Trophoblast cell (in vitro differentiated cells and primary cell): ENCODE results near the gene PRDM7.

ENCODE experiments used
- DNase-seq, 2 donors: peaks; one replicate each; pipeline ENCODE4 v3.0.0-alpha.2; 2016
- H2AFZ ChIP-seq: 2 replicates; pipeline ENCODE4 v1.6.1; 2013; ENCODE audit warnings: low read length, moderate library complexity, mild to moderate bottlenecking; ENCODE audit not compliant: insufficient read depth, poor library complexity
- H2AK5ac ChIP-seq: 2 replicates; pipeline ENCODE4 v1.6.1; 2013; ENCODE audit warnings: mild to moderate bottlenecking, low read length
- H2BK120ac ChIP-seq: 2 replicates; pipeline ENCODE4 v1.6.1; 2013; ENCODE audit warnings: low read length, mild to moderate bottlenecking, moderate library complexity; ENCODE audit not compliant: insufficient read depth, poor library complexity
- H2BK12ac ChIP-seq: 2 replicates; pipeline ENCODE4 v1.6.1; 2013; ENCODE audit warnings: mild to moderate bottlenecking, low read length, moderate library complexity
- H2BK5ac ChIP-seq: 2 replicates; pipeline ENCODE4 v1.6.1; 2013; ENCODE audit warnings: low read length, low read depth, moderate library complexity, mild to moderate bottlenecking; ENCODE audit not compliant: poor library complexity
- H3K14ac ChIP-seq: 2 replicates; pipeline ENCODE4 v1.6.1; 2013; ENCODE audit warnings: mild to moderate bottlenecking, low read length
- H3K18ac ChIP-seq: 2 replicates; pipeline ENCODE4 v1.6.1; 2013; ENCODE audit warnings: mild to moderate bottlenecking, low read length
- H3K23ac ChIP-seq: 2 replicates; pipeline ENCODE4 v1.6.1; 2013; ENCODE audit warnings: low read length
- H3K27ac ChIP-seq: 2 replicates; pipeline ENCODE4 v1.5.1; 2013; ENCODE audit warnings: low read depth, mild to moderate bottlenecking, inconsistent platforms, low read length, moderate library complexity
- H3K27me3 ChIP-seq: 2 replicates; pipeline ENCODE4 v1.6.1; 2013; ENCODE audit warnings: inconsistent platforms, mild to moderate bottlenecking, low read length, moderate library complexity; ENCODE audit not compliant: insufficient read depth
- H3K36me3 ChIP-seq, 2 experiments: 1 replicate in 1 of 2; 2 replicates in 1 of 2; pipeline ENCODE4 v1.6.1; 2013; ENCODE audit warnings: low read length in 2 of 2, mild to moderate bottlenecking in 2 of 2, moderate library complexity in 1 of 2; ENCODE audit not compliant: insufficient read depth in 2 of 2, control insufficient read depth in 1 of 2
- H3K4ac ChIP-seq: 2 replicates; pipeline ENCODE4 v1.6.1; 2013; ENCODE audit warnings: low read depth, mild to moderate bottlenecking, low read length, moderate library complexity
- H3K4me1 ChIP-seq, 2 experiments: 1 replicate in 1 of 2; 2 replicates in 1 of 2; pipeline ENCODE4 v1.6.1; 2013; ENCODE audit warnings: low read length in 2 of 2, mild to moderate bottlenecking in 2 of 2, moderate library complexity in 1 of 2; ENCODE audit not compliant: insufficient read depth in 2 of 2, control insufficient read depth in 1 of 2
- H3K4me2 ChIP-seq: 2 replicates; pipeline ENCODE4 v1.6.1; 2013; ENCODE audit warnings: inconsistent platforms, mild to moderate bottlenecking, low read length, moderate library complexity
- H3K4me3 ChIP-seq: 2 replicates; pipeline ENCODE4 v1.5.1; 2013; ENCODE audit warnings: mild to moderate bottlenecking, low read depth, low read length, inconsistent platforms
- H3K79me1 ChIP-seq: one replicate; pipeline ENCODE4 v1.6.1; 2013; ENCODE audit warnings: low read length
- H3K79me2 ChIP-seq: 2 replicates; pipeline ENCODE4 v1.6.1; 2013; ENCODE audit warnings: low read length, mild to moderate bottlenecking; ENCODE audit not compliant: control insufficient read depth, insufficient read depth, poor library complexity
- H3K9ac ChIP-seq: 2 replicates; pipeline ENCODE4 v1.6.1; 2013; ENCODE audit warnings: mild to moderate bottlenecking, low read length
- H3K9me3 ChIP-seq: 2 replicates; pipeline ENCODE4 v1.6.1; 2013; ENCODE audit warnings: low read depth, mild to moderate bottlenecking, control low read depth, inconsistent platforms, low read length; ENCODE audit not compliant: insufficient read depth
- H4K12ac ChIP-seq: 2 replicates; pipeline ENCODE4 v1.6.1; 2013; ENCODE audit warnings: low read depth, mild to moderate bottlenecking, low read length, moderate library complexity
- H4K8ac ChIP-seq: 2 replicates; pipeline ENCODE4 v1.6.1; 2013; ENCODE audit warnings: low read depth, mild to moderate bottlenecking, low read length, moderate library complexity
- H4K91ac ChIP-seq: one replicate; pipeline ENCODE4 v1.6.1; 2013; ENCODE audit warnings: low read depth, mild to moderate bottlenecking, low read length, moderate library complexity
- WGBS: extraction: QIAGEN DNeasy Blood & Tissue Kit; methylation state at CpG from one replicate; pipeline ENCODE4 v1.1.7; 2013; ENCODE audit warnings: missing lambda C conversion rate; ENCODE audit not compliant: insufficient read length, insufficient coverage; ENCODE audit errors: extremely low coverage; 5-methylcytosine and 5-hydroxymethylcytosine counted together

The PRDM7 gene

DNA sequence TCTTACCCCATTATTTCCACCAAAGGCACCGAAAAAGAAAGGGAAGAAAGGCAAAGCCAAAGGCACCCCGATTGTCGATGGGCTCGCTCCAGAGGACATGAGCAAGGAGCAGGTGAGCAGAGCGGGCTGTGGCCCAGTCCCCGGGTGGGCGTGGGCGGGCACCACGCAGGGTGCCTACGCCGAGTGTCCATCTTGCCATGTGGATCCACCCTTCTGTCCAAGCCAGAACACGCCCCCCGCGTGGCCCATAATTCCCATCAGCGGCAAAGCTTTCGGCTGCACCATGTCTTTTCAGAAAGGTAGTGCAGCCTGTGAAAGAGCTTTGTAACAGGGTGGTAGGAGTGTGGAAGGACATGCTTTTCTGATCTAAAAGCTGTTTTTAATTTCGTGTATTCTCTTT is 49.5 kb downstream of the PRDM7 start:
- peaks cover 2% of the 10 kb centered on the region for H3K9me3 ChIP-seq
- no peaks in the 10 kb centered on the region for H3K27me3 ChIP-seq
- no peaks in the 10 kb centered on the region for H3K79me1 ChIP-seq
- H3K4ac ChIP-seq = no peak overlapping the region
- no peak overlapping the region for H2BK12ac ChIP-seq
- no peak overlapping the region for H4K12ac ChIP-seq
- H2AK5ac ChIP-seq = no peak overlapping the region
- H3K9ac ChIP-seq = no peak overlapping the region
- H4K91ac ChIP-seq = no peak overlapping the region
- no peaks in the 10 kb centered on the region for H3K79me2 ChIP-seq
- H3K36me3 ChIP-seq = peaks cover 5 to 14% of the 10 kb centered on the region in 2 experiments
- H4K8ac ChIP-seq = no peak overlapping the region
- H2BK120ac ChIP-seq = no peak overlapping the region
- H3K14ac ChIP-seq = no peak overlapping the region
- H2BK5ac ChIP-seq = no peak overlapping the region
- H3K4me2 ChIP-seq = no peak overlapping the region
- no CpG with 5 or more reads among the region's 17 CpGs for WGBS
- no peak overlapping the region for H3K27ac ChIP-seq
- no peak overlapping the region for H2AFZ ChIP-seq
- H3K4me3 ChIP-seq = no peak overlapping the region
- H3K23ac ChIP-seq = no peak overlapping the region
- H3K4me1 ChIP-seq = peaks cover 0 to 4% of the 10 kb centered on the region in 2 experiments
- DNase-seq = no peak
- no peak overlapping the region for H3K18ac ChIP-seq

GRCh38 chr16:90026135-90026534 is 51.0 kb downstream of the PRDM7 start:
- no peak overlapping the region for H3K23ac ChIP-seq
- no peak overlapping the region for H3K4ac ChIP-seq
- no peak for DNase-seq
- H3K27me3 ChIP-seq = no peaks in the 10 kb centered on the region
- no peak overlapping the region for H3K4me2 ChIP-seq
- H3K36me3 ChIP-seq = peaks cover under 1 to 1% of the 10 kb centered on the region in 2 experiments
- no peak overlapping the region for H3K9ac ChIP-seq
- no peaks in the 10 kb centered on the region for H3K79me1 ChIP-seq
- H2BK5ac ChIP-seq = no peak overlapping the region
- no peak overlapping the region for H3K27ac ChIP-seq
- peaks cover 4 to 8% of the 10 kb centered on the region in 2 experiments for H3K4me1 ChIP-seq
- H4K8ac ChIP-seq = no peak overlapping the region
- H2AFZ ChIP-seq = no peak overlapping the region
- no peak overlapping the region for H4K91ac ChIP-seq
- WGBS = no CpG with 5 or more reads among the region's 8 CpGs
- no peak overlapping the region for H3K18ac ChIP-seq
- no peaks in the 10 kb centered on the region for H3K79me2 ChIP-seq
- H3K4me3 ChIP-seq = no peak overlapping the region
- H3K14ac ChIP-seq = no peak overlapping the region
- no peak overlapping the region for H2BK12ac ChIP-seq
- H2AK5ac ChIP-seq = no peak overlapping the region
- H3K9me3 ChIP-seq = no peaks in the 10 kb centered on the region
- no peak overlapping the region for H4K12ac ChIP-seq
- no peak overlapping the region for H2BK120ac ChIP-seq

DNA sequence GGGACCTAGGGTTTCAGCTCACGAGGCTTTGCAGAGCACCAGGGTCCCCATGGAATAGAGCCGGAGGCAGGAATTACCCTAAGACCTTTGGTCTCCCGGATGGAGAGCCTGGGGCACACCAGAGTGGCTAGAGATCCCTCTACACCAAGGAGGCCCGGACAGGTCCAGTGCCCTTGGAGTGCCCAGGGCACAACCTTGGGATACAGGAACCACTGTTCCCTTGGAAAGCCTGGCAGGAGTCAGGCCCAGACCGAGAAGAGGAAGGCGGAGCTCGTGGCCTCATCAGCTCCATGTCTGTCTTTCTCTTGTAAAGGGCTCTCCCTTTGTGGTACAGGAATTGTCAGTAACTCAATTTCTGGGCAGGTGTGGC is 54.1 kb downstream of the PRDM7 start:
- no peak overlapping the region for H2BK12ac ChIP-seq
- no peak overlapping the region for H2BK5ac ChIP-seq
- H3K9me3 ChIP-seq = no peaks in the 10 kb centered on the region
- H2BK120ac ChIP-seq = no peak overlapping the region
- no peaks in the 10 kb centered on the region for H3K36me3 ChIP-seq
- H2AK5ac ChIP-seq = no peak overlapping the region
- peaks cover 2% of the 10 kb centered on the region for H3K79me2 ChIP-seq
- H4K91ac ChIP-seq = peak overlapping the region; percentile 41
- H3K27me3 ChIP-seq = peaks cover 3% of the 10 kb centered on the region
- no peak for DNase-seq
- WGBS = no CpG with 5 or more reads among the region's 7 CpGs
- peak overlapping the region; percentile 17 for H3K14ac ChIP-seq
- H3K27ac ChIP-seq = no peak overlapping the region
- H3K23ac ChIP-seq = no peak overlapping the region
- H3K9ac ChIP-seq = no peak overlapping the region
- H3K4me3 ChIP-seq = no peak overlapping the region
- peaks cover 6% of the 10 kb centered on the region for H3K79me1 ChIP-seq
- peaks cover 8 to 25% of the 10 kb centered on the region in 2 experiments for H3K4me1 ChIP-seq
- H3K18ac ChIP-seq = peak overlapping the region; percentile 51
- H3K4ac ChIP-seq = no peak overlapping the region
- H3K4me2 ChIP-seq = no peak overlapping the region
- peak overlapping the region; percentile 40 for H4K12ac ChIP-seq
- no peak overlapping the region for H4K8ac ChIP-seq
- no peak overlapping the region for H2AFZ ChIP-seq

DNA sequence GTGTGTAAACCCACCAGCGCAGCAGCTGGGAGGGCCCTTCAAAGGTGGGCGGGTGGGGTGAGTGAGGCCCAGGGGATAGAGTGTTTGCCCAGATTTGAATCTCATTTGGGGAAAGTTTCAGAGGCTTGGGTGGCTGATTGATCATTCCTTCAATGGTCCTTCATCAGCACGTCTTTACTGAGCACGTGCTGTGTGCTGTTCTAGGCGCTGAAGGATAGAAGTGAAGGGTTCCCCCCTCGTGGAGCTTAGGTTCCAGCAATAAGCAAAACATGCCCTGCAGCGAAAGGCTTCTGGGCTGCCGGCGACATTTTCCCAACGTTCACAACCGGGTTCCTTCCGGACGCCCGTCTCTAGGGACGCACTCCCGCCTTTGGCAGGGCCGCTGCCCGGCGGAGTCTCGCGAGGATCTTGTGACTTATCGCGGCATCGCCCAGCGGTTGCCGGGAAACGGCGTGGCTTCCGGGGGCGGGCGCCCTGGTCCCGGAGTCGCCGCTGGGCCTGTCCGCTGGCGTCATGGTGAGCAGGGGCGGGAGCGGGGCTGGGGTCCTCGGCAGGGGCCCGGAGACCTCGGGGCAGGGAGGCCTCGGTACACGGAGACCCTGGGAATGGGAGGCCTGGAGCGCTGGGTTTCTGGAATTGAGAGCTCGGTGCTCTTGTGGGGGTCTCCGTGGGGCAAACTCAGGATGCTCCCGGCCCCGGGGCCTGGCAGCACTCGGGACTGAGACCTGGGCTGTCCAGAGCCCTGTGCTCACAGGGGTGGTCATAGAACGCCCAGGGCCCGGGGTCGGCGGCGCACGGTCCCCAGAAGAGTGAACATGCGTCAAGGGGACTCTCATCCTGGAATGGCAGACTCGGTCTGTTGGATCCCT is 54.7 kb downstream of the PRDM7 start:
- Histone ChIP-seq H3K79me1 (peaks cover 6% of the 10 kb centered on the region), H3K4me3 (no peak overlapping the region), H3K79me2 (peaks cover 2% of the 10 kb centered on the region), H3K4me2 (peak overlapping the region; percentile 4), H3K9ac (no peak overlapping the region), H4K91ac (peak overlapping the region; percentile 41), H3K36me3 (no peaks in the 10 kb centered on the region), H2BK12ac (no peak overlapping the region), H3K27ac (no peak overlapping the region), H2AK5ac (no peak overlapping the region), H4K8ac (peak overlapping the region; percentile 71), H2BK5ac (no peak overlapping the region), H3K4me1 (peaks cover 8 to 25% of the 10 kb centered on the region in 2 experiments), H3K4ac (no peak overlapping the region), H4K12ac (peak overlapping the region; percentile 40), H2BK120ac (no peak overlapping the region), H3K14ac (no peak overlapping the region), H3K9me3 (no peaks in the 10 kb centered on the region), H2AFZ (no peak overlapping the region), H3K23ac (no peak overlapping the region), H3K18ac (peak overlapping the region; percentile 51), H3K27me3 (peaks cover 3% of the 10 kb centered on the region)
- no CpG with 5 or more reads among the region's 57 CpGs for WGBS
- DNase-seq = peak; percentile 86 to 94
